Fibroblast of lung (primary cell): ENCODE data around the gene LIPA. TPM values are rescaled to one million over a fixed set of nuclear protein-coding genes. Genes with fewer than 3 reads are reported as not detected.

ENCODE experiments used
- DNase-seq, 2 donors: peaks; one replicate each; pipeline versions ENCODE4 v3.0.0 to v3.0.0-alpha.2; 2010; ENCODE audit warnings: low read depth in 2 of 2
- H2AFZ ChIP-seq: 2 replicates; pipeline ENCODE4 v1.5.1; 2012; ENCODE audit warnings: low read length, control low read depth, inconsistent platforms
- H3K27ac ChIP-seq: 2 replicates; pipeline ENCODE4 v1.5.1; 2011; ENCODE audit warnings: low read length, control low read depth; ENCODE audit not compliant: insufficient read depth
- H3K27me3 ChIP-seq: 2 replicates; pipeline ENCODE4 v1.5.1; 2011; ENCODE audit warnings: mild to moderate bottlenecking, low read length; ENCODE audit not compliant: control insufficient read depth, insufficient read depth
- H3K36me3 ChIP-seq: 2 replicates; pipeline ENCODE4 v1.5.1; 2011; ENCODE audit warnings: low read length; ENCODE audit not compliant: control insufficient read depth, insufficient read depth
- H3K4me1 ChIP-seq: 2 replicates; pipeline ENCODE4 v1.5.1; 2011; ENCODE audit warnings: low read length; ENCODE audit not compliant: control insufficient read depth, insufficient read depth; ENCODE audit errors: extremely low read depth
- H3K4me2 ChIP-seq: 2 replicates; pipeline ENCODE4 v1.5.1; 2011; ENCODE audit warnings: low read length, control low read depth; ENCODE audit not compliant: insufficient read depth; ENCODE audit errors: extremely low read depth
- H3K4me3 ChIP-seq, 4 experiments: fragments of 200-600 bp in 1 of 4; sonication (generic) in 1 of 4; replicated peaks in 1 of 4; 2 replicates each; pipeline ENCODE4 v1.5.1; 2011 to 2016; ENCODE audit warnings: low read length in 4 of 4, low read depth in 3 of 4, mild to moderate bottlenecking in 3 of 4, control low read depth in 2 of 4, inconsistent platforms in 1 of 4, mixed read lengths in 1 of 4; ENCODE audit not compliant: insufficient read depth in 1 of 4; ENCODE audit errors: control extremely low read depth in 1 of 4
- H3K79me2 ChIP-seq: 2 replicates; pipeline ENCODE4 v1.5.1; 2012; ENCODE audit warnings: mild to moderate bottlenecking, low read length, inconsistent platforms; ENCODE audit not compliant: control insufficient read depth, insufficient read depth
- H3K9ac ChIP-seq: 2 replicates; pipeline ENCODE4 v1.5.1; 2011; ENCODE audit warnings: mild to moderate bottlenecking, low read length, control low read depth; ENCODE audit not compliant: insufficient read depth
- H3K9me3 ChIP-seq: 2 replicates; pipeline ENCODE4 v1.5.1; 2012; ENCODE audit warnings: low read depth, low read length; ENCODE audit not compliant: control insufficient read depth, insufficient read depth
- H4K20me1 ChIP-seq: 2 replicates; pipeline ENCODE4 v1.5.1; 2011; ENCODE audit warnings: low read length; ENCODE audit not compliant: control insufficient read depth, insufficient read depth; ENCODE audit errors: extremely low read depth
- EZH2 ChIP-seq: IDR thresholded peaks from 2 replicates; pipeline ENCODE4 v1.5.1; 2012; ENCODE audit warnings: low read length, control low read depth, mild to moderate bottlenecking; ENCODE audit errors: missing control alignments
- polyA plus RNA-seq, 2 donors: library from polyadenylated mRNA; depleted of rRNA in 1 of 2; stranded (reverse) in 1 of 2; unstranded in 1 of 2; fragments of >200 nt; gene quantifications; 2 replicates each; pipeline ENCODE4 v1.2.1, GENCODE V29; 2011 to 2012; ENCODE audit warnings: missing spikeins in 1 of 2
- total RNA-seq: library from RNA; depleted of rRNA; stranded (reverse); fragments of >200 nt; gene quantifications from 2 replicates; pipeline ENCODE4 v1.2.1, GENCODE V29; 2014
- TF ChIP-seq, protein P1 (sequence below), 2 donors: IDR thresholded peaks in 1 of 2; conservative IDR thresholded peaks in 1 of 2; 1 replicate in 1 of 2; 2 replicates in 1 of 2; pipeline ENCODE4 v1.5.1; 2011 to 2012; ENCODE audit warnings: low read length in 2 of 2, control low read depth in 1 of 2, inconsistent platforms in 1 of 2, low read depth in 1 of 2, mild to moderate bottlenecking in 1 of 2

The LIPA gene
- total and polyA plus RNA-seq, 2 donors (not counting 1 experiment from before 2014, with no cell fraction given) = 72.3 to 105 TPM

DNA sequence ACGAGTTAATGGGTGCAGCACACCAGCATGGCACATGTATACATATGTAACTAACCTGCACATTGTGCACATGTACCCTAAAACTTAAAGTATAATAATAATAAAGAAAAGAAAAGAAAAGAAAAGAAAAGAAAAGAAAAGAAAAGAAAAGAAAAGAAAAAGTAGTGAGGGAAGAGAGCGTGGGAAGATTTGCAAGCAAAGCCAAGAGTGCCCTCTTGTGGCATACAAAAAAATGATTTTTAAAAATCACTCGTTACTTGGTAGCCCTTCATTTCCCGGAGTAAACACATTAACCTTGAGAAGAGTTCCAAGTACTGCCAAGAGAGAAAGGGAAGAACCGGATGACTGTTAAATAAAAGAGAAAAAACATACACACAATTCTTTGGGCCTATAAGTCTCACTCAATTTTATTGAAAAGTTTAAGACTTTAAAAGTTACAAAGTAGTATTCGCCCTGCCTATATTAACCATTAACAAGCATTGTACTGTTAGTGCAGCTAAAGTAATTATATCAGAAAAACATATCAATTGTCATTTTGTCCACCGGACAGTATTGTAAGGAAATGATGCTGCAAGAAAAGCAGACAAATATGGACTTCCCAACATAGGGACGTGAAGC is 38.3 kb downstream of the LIPA start:
- TF ChIP-seq EZH2 = no peak
- TF ChIP-seq, protein P1, sequence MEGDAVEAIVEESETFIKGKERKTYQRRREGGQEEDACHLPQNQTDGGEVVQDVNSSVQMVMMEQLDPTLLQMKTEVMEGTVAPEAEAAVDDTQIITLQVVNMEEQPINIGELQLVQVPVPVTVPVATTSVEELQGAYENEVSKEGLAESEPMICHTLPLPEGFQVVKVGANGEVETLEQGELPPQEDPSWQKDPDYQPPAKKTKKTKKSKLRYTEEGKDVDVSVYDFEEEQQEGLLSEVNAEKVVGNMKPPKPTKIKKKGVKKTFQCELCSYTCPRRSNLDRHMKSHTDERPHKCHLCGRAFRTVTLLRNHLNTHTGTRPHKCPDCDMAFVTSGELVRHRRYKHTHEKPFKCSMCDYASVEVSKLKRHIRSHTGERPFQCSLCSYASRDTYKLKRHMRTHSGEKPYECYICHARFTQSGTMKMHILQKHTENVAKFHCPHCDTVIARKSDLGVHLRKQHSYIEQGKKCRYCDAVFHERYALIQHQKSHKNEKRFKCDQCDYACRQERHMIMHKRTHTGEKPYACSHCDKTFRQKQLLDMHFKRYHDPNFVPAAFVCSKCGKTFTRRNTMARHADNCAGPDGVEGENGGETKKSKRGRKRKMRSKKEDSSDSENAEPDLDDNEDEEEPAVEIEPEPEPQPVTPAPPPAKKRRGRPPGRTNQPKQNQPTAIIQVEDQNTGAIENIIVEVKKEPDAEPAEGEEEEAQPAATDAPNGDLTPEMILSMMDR (conservative IDR thresholded peaks at IDR 0.05 in 1 of 2, IDR thresholded peaks at IDR 0.05 in 1 of 2; ENCODE audit: low read depth in 1 of 2, low read length in 2 of 2) = peak; percentile 49 to 50
- no peak overlapping the region for H3K9ac ChIP-seq
- DNase-seq = peak; percentile 44 to 69

DNA sequence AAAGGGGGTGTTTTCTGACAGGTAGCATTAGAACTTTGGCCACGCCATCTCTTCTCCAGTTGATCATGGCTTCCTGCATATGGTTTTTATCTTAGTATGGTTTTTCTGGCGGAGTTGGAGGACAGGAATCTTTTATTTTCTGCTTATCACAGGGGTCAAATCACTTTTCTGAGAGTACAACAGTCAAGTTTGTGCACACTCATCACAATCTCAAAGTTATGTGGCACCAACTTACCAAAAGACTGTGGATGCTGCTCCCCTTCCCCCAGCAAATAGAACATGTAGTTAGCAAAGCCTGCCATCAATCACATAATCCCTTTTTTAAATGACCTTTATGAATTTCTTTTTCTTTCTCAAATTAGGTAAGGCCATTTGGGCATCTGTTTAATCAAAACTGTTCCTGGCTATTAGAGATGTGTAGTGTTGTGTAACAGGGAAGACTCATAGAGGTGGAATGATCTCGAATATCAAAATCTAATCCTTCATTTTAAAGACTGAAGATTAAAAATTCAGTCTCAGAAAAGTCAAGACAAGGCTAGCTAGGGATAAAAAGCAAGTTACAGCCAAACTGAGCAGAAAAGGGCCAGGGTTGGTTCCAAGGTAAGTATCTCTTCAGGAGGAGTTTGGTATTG is 40.7 kb downstream of the LIPA start:
- H4K20me1 ChIP-seq = no peaks in the 10 kb centered on the region
- H3K27ac ChIP-seq = no peak overlapping the region
- no peak overlapping the region for H2AFZ ChIP-seq
- H3K4me3 ChIP-seq = no peak overlapping the region
- peaks cover 6% of the 10 kb centered on the region for H3K4me1 ChIP-seq
- H3K27me3 ChIP-seq = no peaks in the 10 kb centered on the region
- DNase-seq = no peak
- H3K9me3 ChIP-seq = no peaks in the 10 kb centered on the region
- no peak for TF ChIP-seq EZH2
- TF ChIP-seq, protein P1 (conservative IDR thresholded peaks at IDR 0.05 in 1 of 2, IDR thresholded peaks at IDR 0.05 in 1 of 2; ENCODE audit: low read depth in 1 of 2, low read length in 2 of 2) = no peak
- no peaks in the 10 kb centered on the region for H3K79me2 ChIP-seq
- no peak overlapping the region for H3K9ac ChIP-seq
- H3K4me2 ChIP-seq = no peak overlapping the region
- peaks cover 3% of the 10 kb centered on the region for H3K36me3 ChIP-seq

More for the DNA sequence above, 38.3 kb downstream of the LIPA start:
- Histone ChIP-seq H3K36me3 (peaks cover 3% of the 10 kb centered on the region), H3K27ac (no peak overlapping the region), H3K9me3 (no peaks in the 10 kb centered on the region), H3K4me3 (no peak overlapping the region), H3K4me2 (no peak overlapping the region), H2AFZ (no peak overlapping the region), H3K27me3 (no peaks in the 10 kb centered on the region), H3K79me2 (no peaks in the 10 kb centered on the region), H4K20me1 (no peaks in the 10 kb centered on the region), H3K4me1 (no peaks in the 10 kb centered on the region)

DNA sequence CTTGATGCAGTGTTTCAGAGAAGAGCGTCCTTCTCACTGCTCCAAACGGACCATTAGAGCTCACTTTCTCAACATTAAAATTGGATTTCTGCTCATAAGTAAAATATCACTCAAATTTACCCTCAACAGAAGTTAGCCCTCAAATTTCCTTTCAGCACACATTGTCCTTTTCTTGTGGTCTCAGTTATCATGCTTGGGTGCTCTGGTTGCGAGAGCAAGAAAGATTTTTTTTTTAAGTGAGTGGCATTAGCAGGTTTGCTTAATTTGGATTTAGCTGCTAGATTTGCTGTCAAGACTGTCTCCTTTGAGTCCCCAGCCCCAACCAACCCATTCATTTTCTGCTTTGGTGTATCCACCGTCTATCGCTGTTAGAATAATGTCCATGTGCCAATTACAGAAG is 41.9 kb downstream of the LIPA start:
- no peak for TF ChIP-seq EZH2
- TF ChIP-seq, protein P1 (conservative IDR thresholded peaks at IDR 0.05 in 1 of 2, IDR thresholded peaks at IDR 0.05 in 1 of 2; ENCODE audit: low read depth in 1 of 2, low read length in 2 of 2) = no peak
- no peaks in the 10 kb centered on the region for H4K20me1 ChIP-seq
- peaks cover under 1% of the 10 kb centered on the region for H3K36me3 ChIP-seq
- no peak overlapping the region for H3K9ac ChIP-seq
- H3K79me2 ChIP-seq = no peaks in the 10 kb centered on the region
- no peak overlapping the region for H3K4me3 ChIP-seq
- H2AFZ ChIP-seq = no peak overlapping the region
- no peak for DNase-seq
- no peak overlapping the region for H3K4me2 ChIP-seq
- peaks cover 6% of the 10 kb centered on the region for H3K4me1 ChIP-seq
- no peak overlapping the region for H3K27ac ChIP-seq
- no peaks in the 10 kb centered on the region for H3K27me3 ChIP-seq
- H3K9me3 ChIP-seq = no peaks in the 10 kb centered on the region
